ENCODE measurements around the gene TTC14.
"Not testable (repeated sequence)": the region's sequence is repeated elsewhere in the genome, so short reads cannot be mapped to it uniquely, and the experiment has no call there.

TTC14 gene

DNA sequence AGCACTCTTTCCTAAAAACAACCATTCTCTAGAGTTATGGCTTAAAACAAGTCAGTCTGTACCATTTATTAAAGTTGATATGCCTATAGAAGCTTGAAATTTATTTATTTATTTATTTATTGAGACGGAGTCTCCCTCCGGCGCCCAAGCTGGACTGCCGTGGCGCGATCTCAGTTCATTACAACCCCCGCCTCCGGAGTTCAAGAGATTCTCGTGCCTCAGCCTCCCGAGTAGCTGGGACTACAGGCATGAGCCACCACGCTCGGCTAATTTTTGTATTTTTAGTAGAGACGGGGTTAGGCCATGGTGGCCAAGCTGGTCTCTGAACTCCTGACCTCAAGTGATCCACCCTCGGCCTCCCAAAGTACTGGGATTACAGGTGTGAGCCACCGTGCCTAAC is 1.5 kb upstream of the TTC14 start:
- DNase-seq (ENCODE audit: low spot score in 2 of 2) (no peak), ATAC-seq (replicated peaks; ENCODE audit: extremely low read depth, poor library complexity, severe bottlenecking) (no peak)
- Mint-ChIP-seq H3K27me3 (peaks cover 24% of the 10 kb centered on the region), H3K4me3 (no peak overlapping the region), H3K4me1 (peaks cover 23% of the 10 kb centered on the region), H3K9me3 (no peaks in the 10 kb centered on the region), H3K36me3 (ENCODE audit: insufficient read depth) (peaks cover 29% of the 10 kb centered on the region), H3K27ac (ENCODE audit: low read depth) (no peak overlapping the region)

DNA sequence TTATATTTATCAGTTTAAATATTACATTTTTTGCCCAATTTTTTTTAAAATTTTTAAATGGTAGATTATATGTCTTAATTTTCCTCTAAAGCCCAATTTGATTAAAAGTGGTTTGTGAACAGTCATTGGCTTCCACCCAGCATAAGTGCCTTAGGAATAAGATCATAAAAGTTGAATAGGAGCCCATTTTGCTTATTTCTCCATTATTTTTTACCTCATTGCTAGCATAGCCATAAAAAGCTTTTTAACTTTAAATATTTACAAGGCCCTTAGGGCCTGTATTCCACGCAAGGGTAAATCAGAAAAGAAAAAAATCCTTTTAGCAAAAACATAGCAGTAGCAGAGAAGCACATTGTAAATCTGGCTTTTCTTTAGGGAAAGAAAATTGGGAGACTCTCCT is 9.0 kb downstream of the TTC14 start:
- Mint-ChIP-seq H3K27ac (ENCODE audit: low read depth) (no peak overlapping the region), H3K9me3 (no peaks in the 10 kb centered on the region), H3K27me3 (no peaks in the 10 kb centered on the region), H3K4me3 (no peak overlapping the region), H3K4me1 (peaks cover 4% of the 10 kb centered on the region), H3K36me3 (ENCODE audit: insufficient read depth) (peaks cover 61% of the 10 kb centered on the region)
- ATAC-seq (replicated peaks; ENCODE audit: extremely low read depth, poor library complexity, severe bottlenecking) (no peak), DNase-seq (ENCODE audit: low spot score in 2 of 2) (no peak)

- H3K4me3 Mint-ChIP-seq: no peak overlapping the region
- DNase-seq (ENCODE audit: low spot score in 2 of 2) (no peak), ATAC-seq (replicated peaks; ENCODE audit: extremely low read depth, poor library complexity, severe bottlenecking) (no peak)
- no peak overlapping the region for H3K27ac Mint-ChIP-seq (ENCODE audit: low read depth)
- no peaks in the 10 kb centered on the region for H3K9me3 Mint-ChIP-seq
- no peaks in the 10 kb centered on the region for H3K27me3 Mint-ChIP-seq
- no peaks in the 10 kb centered on the region for H3K4me1 Mint-ChIP-seq
- peaks cover 48% of the 10 kb centered on the region for H3K36me3 Mint-ChIP-seq (ENCODE audit: insufficient read depth)
Measured at GRCh38 chr3:180612364-180612763, 10.4 kb downstream of the TTC14 start.

GRCh38 chr3:180615954-180616353 is 14.0 kb downstream of the TTC14 start:
- H3K4me3 Mint-ChIP-seq: no peak overlapping the region
- no peaks in the 10 kb centered on the region for H3K27me3 Mint-ChIP-seq
- H3K4me1 Mint-ChIP-seq: no peaks in the 10 kb centered on the region
- no peaks in the 10 kb centered on the region for H3K9me3 Mint-ChIP-seq
- DNase-seq (ENCODE audit: low spot score in 2 of 2) (no peak), ATAC-seq (replicated peaks; ENCODE audit: extremely low read depth, poor library complexity, severe bottlenecking) (no peak)
- H3K27ac Mint-ChIP-seq (ENCODE audit: low read depth): no peak overlapping the region
- H3K36me3 Mint-ChIP-seq (ENCODE audit: insufficient read depth): peaks cover 21% of the 10 kb centered on the region

DNA sequence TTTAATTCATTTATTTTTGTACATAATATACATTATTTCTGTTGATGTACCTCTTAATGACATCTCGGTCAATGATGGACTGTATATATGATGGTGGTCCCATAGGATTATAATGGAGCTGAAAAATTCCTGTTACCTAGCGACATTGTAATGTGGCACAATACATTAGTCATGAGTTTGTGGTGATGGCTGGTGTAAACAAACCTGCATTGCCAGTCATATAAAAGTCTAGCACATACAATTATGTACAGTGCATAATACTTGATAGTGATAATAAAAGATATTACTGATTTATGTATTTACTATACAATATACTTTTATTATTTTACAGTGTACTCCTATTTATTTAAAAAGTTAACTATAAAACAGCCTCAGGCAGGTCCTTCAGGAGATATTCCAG is 15.1 kb downstream of the TTC14 start:
- Mint-ChIP-seq H3K27me3 (no peaks in the 10 kb centered on the region), H3K4me3 (no peak overlapping the region), H3K4me1 (no peaks in the 10 kb centered on the region), H3K36me3 (ENCODE audit: insufficient read depth) (peaks cover 13% of the 10 kb centered on the region), H3K9me3 (no peaks in the 10 kb centered on the region), H3K27ac (ENCODE audit: low read depth) (no peak overlapping the region)
- no peak for ATAC-seq (replicated peaks; ENCODE audit: extremely low read depth, poor library complexity, severe bottlenecking)
- no peak for DNase-seq (ENCODE audit: low spot score in 2 of 2)

- H3K4me1 Mint-ChIP-seq: peaks cover 13% of the 10 kb centered on the region
- DNase-seq (ENCODE audit: low spot score in 2 of 2): not testable (repeated sequence)
Measured at GRCh38 chr3:180618563-180618962, 16.6 kb downstream of the TTC14 start.

GRCh38 chr3:180619723-180620122 is 17.8 kb downstream of the TTC14 start:
- no peak overlapping the region for H3K27ac Mint-ChIP-seq (ENCODE audit: low read depth)
- DNase-seq (ENCODE audit: low spot score in 2 of 2) (no peak), ATAC-seq (replicated peaks; ENCODE audit: extremely low read depth, poor library complexity, severe bottlenecking) (no peak)
- H3K4me3 Mint-ChIP-seq: no peak overlapping the region
- no peaks in the 10 kb centered on the region for H3K27me3 Mint-ChIP-seq
- peaks cover 24% of the 10 kb centered on the region for H3K4me1 Mint-ChIP-seq
- no peaks in the 10 kb centered on the region for H3K9me3 Mint-ChIP-seq
- H3K36me3 Mint-ChIP-seq (ENCODE audit: insufficient read depth): peaks cover 2% of the 10 kb centered on the region

More at GRCh38 chr3:180618563-180618962, 16.6 kb downstream of the TTC14 start:
- not testable (repeated sequence) for H3K27ac Mint-ChIP-seq (ENCODE audit: low read depth); ATAC-seq (replicated peaks; ENCODE audit: extremely low read depth, poor library complexity, severe bottlenecking); H3K9me3 Mint-ChIP-seq; H3K4me3 Mint-ChIP-seq; H3K36me3 Mint-ChIP-seq (ENCODE audit: insufficient read depth); H3K27me3 Mint-ChIP-seq

DNA sequence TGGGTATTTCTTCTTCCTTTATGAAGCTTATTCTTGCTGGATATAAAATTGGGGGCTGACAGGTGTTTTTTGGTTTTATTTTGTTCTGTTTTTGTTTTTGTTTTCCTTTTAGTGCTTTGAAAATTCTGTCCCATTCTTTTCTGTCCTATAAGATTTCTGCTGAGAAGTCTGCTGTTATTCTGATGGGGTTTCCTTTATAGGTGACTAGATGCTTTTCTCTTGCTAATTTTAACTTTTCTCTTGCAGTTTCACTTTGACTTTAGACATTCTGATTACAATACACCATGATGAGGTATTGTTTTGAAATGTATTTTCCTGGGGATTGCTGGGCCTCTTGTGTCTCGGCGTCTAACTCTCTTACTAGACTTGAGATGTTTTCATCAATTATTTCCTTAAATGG is 22.8 kb downstream of the TTC14 start:
- no peaks in the 10 kb centered on the region for H3K9me3 Mint-ChIP-seq
- H3K27me3 Mint-ChIP-seq: no peaks in the 10 kb centered on the region
- no peak overlapping the region for H3K4me3 Mint-ChIP-seq
- no peak for DNase-seq (ENCODE audit: low spot score in 2 of 2)
- H3K27ac Mint-ChIP-seq (ENCODE audit: low read depth): peak overlapping the region; percentile 75
- peaks cover 35% of the 10 kb centered on the region for H3K4me1 Mint-ChIP-seq
- ATAC-seq (replicated peaks; ENCODE audit: extremely low read depth, poor library complexity, severe bottlenecking): no peak
- H3K36me3 Mint-ChIP-seq (ENCODE audit: insufficient read depth): peaks cover 5% of the 10 kb centered on the region

DNA sequence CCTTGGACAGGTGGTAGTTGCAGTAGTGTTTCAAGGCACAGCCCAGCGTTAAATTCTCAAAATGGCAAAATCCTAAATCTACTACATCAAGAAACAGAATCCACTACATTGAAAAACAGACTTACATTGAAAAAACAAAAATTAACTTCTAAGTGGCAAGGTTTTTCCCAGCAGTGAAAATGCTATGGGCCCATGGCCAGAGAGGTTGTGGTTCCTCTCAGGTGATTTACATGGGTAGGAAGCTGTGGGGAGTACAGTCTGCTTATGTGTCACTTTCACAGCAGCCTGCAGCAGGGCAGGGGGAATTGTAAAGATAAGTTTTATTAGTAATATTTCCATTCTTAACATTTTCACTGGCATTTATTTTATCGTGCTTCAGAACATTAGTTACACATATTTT is 24.9 kb downstream of the TTC14 start:
- Mint-ChIP-seq H3K4me1 (peaks cover 35% of the 10 kb centered on the region), H3K27me3 (no peaks in the 10 kb centered on the region), H3K27ac (ENCODE audit: low read depth) (no peak overlapping the region), H3K4me3 (no peak overlapping the region), H3K36me3 (ENCODE audit: insufficient read depth) (peaks cover 5% of the 10 kb centered on the region), H3K9me3 (no peaks in the 10 kb centered on the region)
- ATAC-seq (replicated peaks; ENCODE audit: extremely low read depth, poor library complexity, severe bottlenecking) (no peak), DNase-seq (ENCODE audit: low spot score in 2 of 2) (no peak)

DNA sequence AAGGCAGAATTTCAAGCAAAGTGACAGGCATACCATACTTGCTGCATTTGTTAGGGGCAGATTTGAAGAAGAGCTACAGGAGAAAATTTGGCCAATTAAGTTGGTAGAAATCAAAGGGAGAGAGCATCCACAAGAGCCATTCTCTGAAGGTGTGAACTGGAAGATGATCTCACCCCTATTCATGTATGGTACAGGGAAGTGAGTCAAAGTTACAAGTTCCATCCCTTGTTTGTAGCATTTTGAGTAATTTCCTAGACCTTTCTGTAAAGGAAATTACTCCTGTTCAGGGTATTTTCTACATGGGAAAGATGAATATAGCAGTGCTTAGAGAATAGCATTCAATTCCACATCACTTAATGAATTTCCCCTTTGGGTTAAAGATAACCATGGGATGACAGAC is 28.4 kb downstream of the TTC14 start:
- no peak overlapping the region for H3K27ac Mint-ChIP-seq (ENCODE audit: low read depth)
- H3K4me1 Mint-ChIP-seq: peaks cover 4% of the 10 kb centered on the region
- no peak for ATAC-seq (replicated peaks; ENCODE audit: extremely low read depth, poor library complexity, severe bottlenecking)
- no peaks in the 10 kb centered on the region for H3K9me3 Mint-ChIP-seq
- no peak overlapping the region for H3K4me3 Mint-ChIP-seq
- H3K36me3 Mint-ChIP-seq (ENCODE audit: insufficient read depth): no peaks in the 10 kb centered on the region
- peaks cover 30% of the 10 kb centered on the region for H3K27me3 Mint-ChIP-seq
- DNase-seq (ENCODE audit: low spot score in 2 of 2): no peak

- no peak overlapping the region for H3K27ac Mint-ChIP-seq (ENCODE audit: low read depth)
- ATAC-seq (replicated peaks; ENCODE audit: extremely low read depth, poor library complexity, severe bottlenecking) (no peak), DNase-seq (ENCODE audit: low spot score in 2 of 2) (no peak)
- H3K9me3 Mint-ChIP-seq: no peaks in the 10 kb centered on the region
- no peaks in the 10 kb centered on the region for H3K4me1 Mint-ChIP-seq
- H3K4me3 Mint-ChIP-seq: no peak overlapping the region
- H3K36me3 Mint-ChIP-seq (ENCODE audit: insufficient read depth): no peaks in the 10 kb centered on the region
- H3K27me3 Mint-ChIP-seq: peaks cover 40% of the 10 kb centered on the region
Measured at GRCh38 chr3:180631317-180631716, 29.4 kb downstream of the TTC14 start.

- no peak overlapping the region for H3K27ac Mint-ChIP-seq (ENCODE audit: low read depth)
- no peak overlapping the region for H3K4me3 Mint-ChIP-seq
- no peaks in the 10 kb centered on the region for H3K36me3 Mint-ChIP-seq (ENCODE audit: insufficient read depth)
- peaks cover 64% of the 10 kb centered on the region for H3K27me3 Mint-ChIP-seq
- no peaks in the 10 kb centered on the region for H3K9me3 Mint-ChIP-seq
- DNase-seq (ENCODE audit: low spot score in 2 of 2) (no peak), ATAC-seq (replicated peaks; ENCODE audit: extremely low read depth, poor library complexity, severe bottlenecking) (no peak)
- no peaks in the 10 kb centered on the region for H3K4me1 Mint-ChIP-seq
Measured at GRCh38 chr3:180633722-180634121, 31.8 kb downstream of the TTC14 start.

GRCh38 chr3:180640987-180641386 is 39.0 kb downstream of the TTC14 start:
- H3K9me3 Mint-ChIP-seq: no peaks in the 10 kb centered on the region
- ATAC-seq (replicated peaks; ENCODE audit: extremely low read depth, poor library complexity, severe bottlenecking) (no peak), DNase-seq (ENCODE audit: low spot score in 2 of 2) (no peak)
- H3K27ac Mint-ChIP-seq (ENCODE audit: low read depth): no peak overlapping the region
- no peaks in the 10 kb centered on the region for H3K4me1 Mint-ChIP-seq
- peaks cover 52% of the 10 kb centered on the region for H3K27me3 Mint-ChIP-seq
- H3K36me3 Mint-ChIP-seq (ENCODE audit: insufficient read depth): no peaks in the 10 kb centered on the region
- no peak overlapping the region for H3K4me3 Mint-ChIP-seq

GRCh38 chr3:180646187-180646790 is 44.3 kb downstream of the TTC14 start:
- H3K4me1 Mint-ChIP-seq: no peaks in the 10 kb centered on the region
- H3K9me3 Mint-ChIP-seq: no peaks in the 10 kb centered on the region
- DNase-seq (ENCODE audit: low spot score in 2 of 2) (no peak), ATAC-seq (replicated peaks; ENCODE audit: extremely low read depth, poor library complexity, severe bottlenecking) (no peak)
- H3K4me3 Mint-ChIP-seq: no peak overlapping the region
- no peaks in the 10 kb centered on the region for H3K36me3 Mint-ChIP-seq (ENCODE audit: insufficient read depth)
- H3K27ac Mint-ChIP-seq (ENCODE audit: low read depth): no peak overlapping the region
- H3K27me3 Mint-ChIP-seq: peaks cover 55% of the 10 kb centered on the region

Data from central memory CD8-positive, alpha-beta T cell (primary cell).